Transverse colon (tissue), 3 donors: ENCODE data around the gene ACTL9.

Experiments
- CTCF ChIP-seq, 5 experiments: fragments of 200-600 bp in 3 of 5; fragments of 450-650 bp in 2 of 5; sonication (generic) in 3 of 5; IDR thresholded peaks; 1 replicate in 2 of 5; 2 replicates in 3 of 5; pipeline ENCODE4 v1.5.1; 2016 to 2017; ENCODE audit warnings: antibody characterized with exemption in 5 of 5, inconsistent platforms in 3 of 5, mild to moderate bottlenecking in 2 of 5, moderate library complexity in 1 of 5
- POLR2A ChIP-seq: fragments of 450-650 bp; IDR thresholded peaks from one replicate; pipeline ENCODE4 v1.6.1; 2016; ENCODE audit warnings: antibody characterized with exemption, mild to moderate bottlenecking, moderate library complexity

- TF ChIP-seq CTCF (IDR thresholded peaks at IDR 0.05) (no peak), POLR2A (no peak)
These were observed 22.7 kb upstream of the ACTL9 start, which contains the start of gene OR2Z1 for GRCh38 chr19:8721334-8721733.
